Right atrium auricular region (tissue), 2 donors: Measurements from ENCODE around the gene MSANTD3. TPM values are rescaled to one million over a fixed set of nuclear protein-coding genes. Genes with fewer than 3 reads are reported as not detected.

Experiments used
- DNase-seq: peaks from one replicate; pipeline ENCODE4 v3.0.0-alpha.2; 2019; ENCODE audit warnings: low spot score
- H3K27ac ChIP-seq, 2 donors: fragments of 200-600 bp; sonication (generic); 1 replicate in 1 of 2; 2 replicates in 1 of 2; pipeline ENCODE4 v1.5.1; 2016 to 2019
- H3K27me3 ChIP-seq, 2 donors: fragments of 200-600 bp; sonication (generic); one replicate each; pipeline versions ENCODE4 v1.5.1 to v1.6.0; 2017 to 2019
- H3K36me3 ChIP-seq: fragments of 200-600 bp; sonication (generic); one replicate; pipeline ENCODE4 v1.5.1; 2016
- H3K4me1 ChIP-seq, 2 donors: fragments of 200-600 bp; sonication (generic); one replicate each; pipeline versions ENCODE4 v1.5.1 to v1.6.0; 2017 to 2019
- H3K4me3 ChIP-seq, 2 donors: fragments of 200-600 bp; sonication (generic); 1 replicate in 1 of 2; 2 replicates in 1 of 2; pipeline ENCODE4 v1.5.1; 2017 to 2019; ENCODE audit warnings: mild to moderate bottlenecking in 1 of 2, moderate library complexity in 1 of 2
- H3K9me3 ChIP-seq, 2 donors: fragments of 200-600 bp; sonication (generic); one replicate each; pipeline ENCODE4 v1.5.1; 2019
- CTCF ChIP-seq, 2 donors: fragments of 200-600 bp; sonication (generic); IDR thresholded peaks; one replicate each; pipeline ENCODE4 v1.5.1; 2019; ENCODE audit warnings: antibody characterized with exemption in 2 of 2
- total RNA-seq, 2 donors: library from RNA; depleted of rRNA; stranded (reverse); fragments of >200 nt; gene quantifications; one replicate each; pipeline ENCODE4 v1.1.0, GENCODE V29; 2016

MSANTD3 gene
- total RNA-seq, 2 donors from 2014 or later = 20.9 to 29.3 TPM

- peak overlapping the region in 1 of 2 donors; percentile 63 for H3K4me3 ChIP-seq
- no peaks in the 10 kb centered on the region for H3K27me3 ChIP-seq
- no peaks in the 10 kb centered on the region for H3K9me3 ChIP-seq
- no peaks in the 10 kb centered on the region for H3K36me3 ChIP-seq
- no peak for DNase-seq
- H3K27ac ChIP-seq = peak overlapping the region in 1 of 2 donors; percentile 93
- H3K4me1 ChIP-seq = peaks cover 0 to 32% of the 10 kb centered on the region in 2 donors
- TF ChIP-seq CTCF (IDR thresholded peaks at IDR 0.05) = no peak
Measured at GRCh38 chr9:100425758-100426157, 1.2 kb upstream of the MSANTD3 start.

GRCh38 chr9:100426189-100426529 lies 784 bp upstream of the MSANTD3 start:
- H3K27ac ChIP-seq = peak overlapping the region; percentile 87 to 93
- peaks cover 0 to 32% of the 10 kb centered on the region in 2 donors for H3K4me1 ChIP-seq
- H3K27me3 ChIP-seq = no peaks in the 10 kb centered on the region
- H3K4me3 ChIP-seq = peak overlapping the region; percentile 63 to 70
- no peaks in the 10 kb centered on the region for H3K9me3 ChIP-seq
- TF ChIP-seq CTCF (IDR thresholded peaks at IDR 0.05) = no peak
- DNase-seq = no peak
- H3K36me3 ChIP-seq = no peaks in the 10 kb centered on the region

- DNase-seq = peak; percentile 79
- no peaks in the 10 kb centered on the region for H3K9me3 ChIP-seq
- no peak for TF ChIP-seq CTCF (IDR thresholded peaks at IDR 0.05)
- peak overlapping the region; percentile 86 to 88 for H3K27ac ChIP-seq
- H3K4me3 ChIP-seq = peak overlapping the region; percentile 76 to 88
- H3K27me3 ChIP-seq = no peaks in the 10 kb centered on the region
- peaks cover 0 to 32% of the 10 kb centered on the region in 2 donors for H3K4me1 ChIP-seq
- H3K36me3 ChIP-seq = no peaks in the 10 kb centered on the region
Measured at GRCh38 chr9:100427366-100428263, 672 bp downstream of the MSANTD3 start.

- Histone ChIP-seq H3K36me3 (no peaks in the 10 kb centered on the region), H3K27ac (peak overlapping the region; percentile 52 to 73), H3K9me3 (no peaks in the 10 kb centered on the region), H3K27me3 (no peaks in the 10 kb centered on the region), H3K4me1 (peaks cover 0 to 32% of the 10 kb centered on the region in 2 donors), H3K4me3 (no peak overlapping the region)
- TF ChIP-seq CTCF (IDR thresholded peaks at IDR 0.05) = no peak
- DNase-seq = peak; percentile 64
Measured at GRCh38 chr9:100428871-100429654, 2.1 kb downstream of the MSANTD3 start.

- no peak for TF ChIP-seq CTCF (IDR thresholded peaks at IDR 0.05)
Measured at GRCh38 chr9:100430286-100430940, 3.5 kb downstream of the MSANTD3 start.

More at GRCh38 chr9:100430286-100430940, 3.5 kb downstream of the MSANTD3 start:
- H3K36me3 ChIP-seq = no peaks in the 10 kb centered on the region
- no peak overlapping the region for H3K27ac ChIP-seq
- no peaks in the 10 kb centered on the region for H3K9me3 ChIP-seq
- DNase-seq = no peak
- no peaks in the 10 kb centered on the region for H3K27me3 ChIP-seq
- no peak overlapping the region for H3K4me3 ChIP-seq
- H3K4me1 ChIP-seq = peaks cover 0 to 32% of the 10 kb centered on the region in 2 donors
